Psoas muscle (tissue), 8 donors: ENCODE data around the gene TSPO2. TPM values are rescaled to one million over a fixed set of nuclear protein-coding genes. Genes with fewer than 3 reads are reported as not detected.
A peak's percentile ranks its signal among the peaks of the same experiment; 100 is the strongest.

Experiments
- ATAC-seq, 4 donors: fragments of 200-7000 bp; cut with Tn5 transposase; one replicate each; pipeline ENCODE4 v1.9.1; 2020; ENCODE audit warnings: moderate library complexity in 3 of 4, mild to moderate bottlenecking in 2 of 4
- DNase-seq, 2 donors: peaks; one replicate each; pipeline ENCODE4 v3.0.0-alpha.2; 2020
- H3K27ac ChIP-seq: fragments of 200-600 bp; one replicate; pipeline ENCODE4 v1.8.0; 2022
- H3K27me3 ChIP-seq, 3 donors: fragments of 200-600 bp in 1 of 3; one replicate each; pipeline versions ENCODE4 v1.6.1 to v1.8.0; 2013 to 2022; ENCODE audit warnings: low read length in 2 of 3, mild to moderate bottlenecking in 2 of 3, moderate library complexity in 1 of 3; ENCODE audit not compliant: insufficient read depth in 3 of 3
- H3K36me3 ChIP-seq, 2 donors: fragments of 200-600 bp in 1 of 2; one replicate each; pipeline versions ENCODE4 v1.6.1 to v1.8.0; 2013 to 2022; ENCODE audit warnings: low read depth in 1 of 2, mild to moderate bottlenecking in 1 of 2, moderate library complexity in 1 of 2; ENCODE audit not compliant: insufficient read depth in 1 of 2
- H3K4me1 ChIP-seq: fragments of 200-600 bp; one replicate; pipeline ENCODE4 v1.8.0; 2022
- H3K4me3 ChIP-seq: fragments of 200-600 bp; one replicate; pipeline ENCODE4 v1.8.0; 2022; ENCODE audit warnings: mild to moderate bottlenecking
- H3K9me3 ChIP-seq: fragments of 200-600 bp; one replicate; pipeline ENCODE4 v1.8.0; 2022
- WGBS, 3 donors: extraction: QIAGEN DNeasy Blood & Tissue Kit; methylation state at CpG; one replicate each; pipeline versions ENCODE4 v1.1.6 to v1.1.7; 2013; 5-methylcytosine and 5-hydroxymethylcytosine counted together
- intact Hi-C, 2 donors: fragments of 100-400 bp; cut with DNase I; formaldehyde crosslinking; loops; one replicate each; pipeline versions ENCODE4 v1.11.0 to v1.14.2; 2022
- polyA plus RNA-seq, 3 donors: library from polyadenylated mRNA; stranded (reverse); fragments of 200-250 nt; gene quantifications; one replicate each; pipeline ENCODE4 v1.2.3, GENCODE V29; 2013
- total RNA-seq, 4 donors: library from RNA; stranded (reverse); fragmentation: NEBNext Ultra II Directional in 2 of 4; extraction: Animal tissue kit (Norgen Biotek cat#: 25700) in 2 of 4; gene quantifications; one replicate each; pipeline versions ENCODE4 v1.2.1 to v1.2.4, GENCODE V29; 2021 to 2023
- TF ChIP-seq, protein P1 (sequence below): fragments of 200-600 bp; IDR thresholded peaks from one replicate; pipeline ENCODE4 v1.8.0; 2022; ENCODE audit warnings: antibody characterized with exemption
- donor health status: healthy with polysubstance abuse.
- donor health status: DM: no; HTN: no; CAD: no; lungs with moderate emphysema.
- donor health status: Bipolar disorder and iron deficiency.
- donor health status: healthy.
- donor health status: DM: yes; HTN: yes; CAD: no.
- donor health status: DM: no; HTN: no; CAD: no.
- donor health status: DM: no; HTN: no; CAD: no.
- donor health status: DM: yes; HTN: yes; CAD: no.

Gene TSPO2
- total and polyA plus RNA-seq, 7 donors, result 0.27 TPM; not detected in 6

DNA sequence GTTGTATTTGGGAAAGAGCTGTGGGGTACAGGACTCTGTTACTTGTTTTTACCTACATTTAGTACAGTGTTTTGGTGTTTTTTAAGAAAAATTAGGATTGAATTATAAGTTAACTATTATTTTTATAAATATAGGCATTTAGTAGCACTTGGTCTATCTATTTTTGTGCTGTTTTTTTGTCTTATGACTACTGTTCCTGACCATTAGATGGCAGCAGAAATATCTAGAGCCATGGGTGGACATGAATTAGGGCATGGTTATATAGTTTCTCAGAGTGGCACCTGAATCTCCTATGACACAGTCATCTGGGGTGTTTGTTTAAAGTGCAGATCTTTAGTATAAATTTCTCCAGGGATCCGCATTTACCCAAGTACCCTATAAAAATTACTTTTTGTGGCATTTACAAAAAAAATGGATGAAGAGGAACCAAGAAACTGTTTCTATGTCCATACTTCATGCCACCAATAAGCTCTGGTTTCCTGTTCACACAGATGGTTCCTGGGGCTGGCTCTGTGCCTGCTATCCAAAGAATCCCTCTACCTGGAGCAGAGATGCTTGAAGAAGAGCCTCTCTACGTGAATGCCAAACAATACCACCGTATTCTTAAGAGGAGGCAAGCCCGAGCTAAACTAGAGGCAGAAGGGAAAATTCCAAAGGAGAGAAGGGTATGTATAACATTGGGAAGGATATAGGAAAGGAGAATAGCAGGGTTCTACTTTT lies 50.3 kb downstream of the TSPO2 start:
- intact Hi-C loops, result no loop called here
- peak in 2 of 4 donors; percentile 55 to 69 for ATAC-seq
- Histone ChIP-seq H3K36me3 (peaks cover 30 to 93% of the 10 kb centered on the region in 2 donors), H3K9me3 (no peaks in the 10 kb centered on the region), H3K27me3 (no peaks in the 10 kb centered on the region), H3K4me1 (peaks cover 3% of the 10 kb centered on the region), H3K27ac (no peak overlapping the region), H3K4me3 (no peak overlapping the region)
- TF ChIP-seq, protein P1, sequence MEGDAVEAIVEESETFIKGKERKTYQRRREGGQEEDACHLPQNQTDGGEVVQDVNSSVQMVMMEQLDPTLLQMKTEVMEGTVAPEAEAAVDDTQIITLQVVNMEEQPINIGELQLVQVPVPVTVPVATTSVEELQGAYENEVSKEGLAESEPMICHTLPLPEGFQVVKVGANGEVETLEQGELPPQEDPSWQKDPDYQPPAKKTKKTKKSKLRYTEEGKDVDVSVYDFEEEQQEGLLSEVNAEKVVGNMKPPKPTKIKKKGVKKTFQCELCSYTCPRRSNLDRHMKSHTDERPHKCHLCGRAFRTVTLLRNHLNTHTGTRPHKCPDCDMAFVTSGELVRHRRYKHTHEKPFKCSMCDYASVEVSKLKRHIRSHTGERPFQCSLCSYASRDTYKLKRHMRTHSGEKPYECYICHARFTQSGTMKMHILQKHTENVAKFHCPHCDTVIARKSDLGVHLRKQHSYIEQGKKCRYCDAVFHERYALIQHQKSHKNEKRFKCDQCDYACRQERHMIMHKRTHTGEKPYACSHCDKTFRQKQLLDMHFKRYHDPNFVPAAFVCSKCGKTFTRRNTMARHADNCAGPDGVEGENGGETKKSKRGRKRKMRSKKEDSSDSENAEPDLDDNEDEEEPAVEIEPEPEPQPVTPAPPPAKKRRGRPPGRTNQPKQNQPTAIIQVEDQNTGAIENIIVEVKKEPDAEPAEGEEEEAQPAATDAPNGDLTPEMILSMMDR, result peak; percentile 28
- no peak for DNase-seq
- WGBS, 3 donors, result 93 to 96% (median 95%) methylated on average over 4 of the region's 4 CpGs

DNA sequence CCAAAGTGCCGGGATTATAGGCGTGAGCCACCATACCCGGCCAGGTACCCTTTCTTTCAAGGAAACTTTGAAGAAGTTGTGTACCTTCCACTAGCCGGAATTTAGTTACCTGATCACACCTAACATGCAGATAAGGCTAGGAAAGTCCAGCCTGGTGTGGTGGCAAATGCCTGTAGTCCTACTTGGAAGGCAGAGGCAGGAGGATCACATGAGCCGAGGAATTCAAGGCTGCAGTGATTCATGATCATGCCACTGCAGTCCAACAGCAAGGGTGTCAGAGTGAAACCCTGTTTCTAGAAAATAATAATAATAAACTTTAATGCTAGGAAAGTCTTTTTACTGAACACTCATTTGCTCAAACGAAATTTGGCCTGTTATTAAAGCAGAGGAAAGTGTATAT lies 51.5 kb downstream of the TSPO2 start:
- TF ChIP-seq, protein P1, result no peak
- WGBS, 3 donors, result 76 to 83% (median 79%) methylated on average over 6 of the region's 6 CpGs
- Histone ChIP-seq H3K9me3 (no peaks in the 10 kb centered on the region), H3K27me3 (no peaks in the 10 kb centered on the region), H3K4me3 (no peak overlapping the region), H3K27ac (no peak overlapping the region), H3K4me1 (peaks cover 14% of the 10 kb centered on the region), H3K36me3 (peaks cover 37 to 98% of the 10 kb centered on the region in 2 donors)
- peak; percentile 68 to 79 (median 78) for ATAC-seq
- no peak for DNase-seq
- intact Hi-C loops, result no loop called here

Other genes starting within 250 kb of the TSPO2 start
- under 1 TPM; 0.14 to 0.43 (median 0.28) TPM for gene UNC5CL, start 3.2 kb upstream of the TSPO2 start, total RNA-seq
- gene UNC5CL, start 3.2 kb upstream of the TSPO2 start, polyA plus RNA-seq, result under 1 TPM; 0.18 to 0.90 (median 0.33) TPM
- gene APOBEC2, start 10.7 kb downstream of the TSPO2 start, total RNA-seq, result 100 to 1,000 TPM; 135 to 511 (median 272) TPM
- 100 to 1,000 TPM in 1 of 3 donors, 10 to 100 TPM in 2; 16.4 to 141 (median 80.7) TPM for gene APOBEC2, start 10.7 kb downstream of the TSPO2 start, polyA plus RNA-seq
- 10 to 100 TPM; 13.5 to 23.4 (median 16.6) TPM for gene OARD1, start 29.9 kb downstream of the TSPO2 start, total RNA-seq
- gene OARD1, start 29.9 kb downstream of the TSPO2 start, polyA plus RNA-seq, result 10 to 100 TPM; 24.6 to 74.6 (median 52.3) TPM
- gene NFYA, start 30.5 kb downstream of the TSPO2 start, total RNA-seq, result 10 to 100 TPM; 11.8 to 14.1 (median 13.0) TPM
- gene NFYA, start 30.5 kb downstream of the TSPO2 start, polyA plus RNA-seq, result 10 to 100 TPM in 2 of 3 donors, 1 to 10 TPM in 1; 2.7 to 14.2 (median 10.4) TPM
- gene TREML1, start 111.9 kb downstream of the TSPO2 start, total RNA-seq, result under 1 TPM in 1 of 4 donors, not detected in 3; 0.39 TPM
- gene TREML1, start 111.9 kb downstream of the TSPO2 start, polyA plus RNA-seq, result under 1 TPM in 1 of 3 donors, not detected in 2; 0.04 TPM
- under 1 TPM in 3 of 4 donors, not detected in 1; 0.42 to 0.73 (median 0.49) TPM for gene TREM2, start 120.6 kb downstream of the TSPO2 start, total RNA-seq
- gene TREM2, start 120.6 kb downstream of the TSPO2 start, polyA plus RNA-seq, result under 1 TPM; 0.12 to 0.38 (median 0.17) TPM
- gene TREML2, start 158.7 kb downstream of the TSPO2 start, total RNA-seq, result under 1 TPM; 0.06 to 0.20 (median 0.10) TPM
- gene TREML2, start 158.7 kb downstream of the TSPO2 start, polyA plus RNA-seq, result under 1 TPM in 1 of 3 donors, not detected in 2; 0.01 TPM
- gene TREML4, start 185.9 kb downstream of the TSPO2 start, total RNA-seq, result not detected
- under 1 TPM in 1 of 3 donors, not detected in 2; 0.01 TPM for gene TREML4, start 185.9 kb downstream of the TSPO2 start, polyA plus RNA-seq
- 1 to 10 TPM in 1 of 4 donors, under 1 TPM in 3; 0.54 to 3.0 (median 0.65) TPM for gene TREM1, start 244.2 kb downstream of the TSPO2 start, total RNA-seq
- 1 to 10 TPM in 1 of 3 donors, under 1 TPM in 2; 0.21 to 4.0 (median 0.26) TPM for gene TREM1, start 244.2 kb downstream of the TSPO2 start, polyA plus RNA-seq